GM21737 (cell line): ENCODE data around the gene CALY.

ENCODE experiments used
- ATAC-seq: cut with Tn5 transposase; IDR thresholded peaks from one replicate; pipeline ENCODE4 v1.9.1; 2021; ENCODE audit warnings: mild to moderate bottlenecking, moderate library complexity; ENCODE audit not compliant: unreplicated experiment

CALY gene

DNA sequence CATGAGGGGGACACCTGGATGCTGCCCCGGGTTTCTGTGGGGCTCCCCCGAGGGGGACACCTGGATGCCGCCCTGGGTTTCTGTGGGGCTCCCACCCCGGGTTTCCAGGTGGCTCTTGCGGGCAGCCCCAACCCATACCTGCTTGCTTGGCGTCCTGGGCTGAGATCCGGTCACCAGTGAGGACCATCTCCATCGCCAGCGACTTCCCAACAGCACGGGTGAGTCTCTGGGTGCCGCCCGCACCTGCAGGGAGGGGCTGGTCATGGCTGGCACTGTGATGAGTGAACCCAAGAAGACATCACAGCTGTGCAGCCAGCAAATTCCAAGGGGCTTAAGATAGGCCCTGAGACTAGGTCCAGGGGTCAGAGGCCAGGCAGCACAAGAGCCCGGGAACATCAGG lies 30.1 kb upstream of the CALY start:
- no peak for ATAC-seq

DNA sequence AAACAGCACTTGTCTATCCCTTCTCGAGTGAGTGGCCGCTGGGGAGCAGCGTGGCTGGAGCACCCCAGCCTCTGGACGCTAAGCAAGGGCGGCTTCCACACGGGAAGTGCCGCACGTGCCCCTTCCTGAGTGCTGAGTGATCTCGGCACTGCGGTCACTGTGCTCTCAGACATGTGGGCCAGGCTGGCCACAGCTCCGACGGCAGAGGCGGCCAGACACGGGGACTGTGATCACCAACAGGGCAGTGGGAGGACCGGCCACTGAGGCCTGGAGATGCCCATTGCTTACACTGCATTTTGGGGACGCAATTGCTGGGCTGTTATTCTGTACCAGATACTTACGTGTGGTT lies 29.4 kb upstream of the CALY start:
- ATAC-seq = no peak

DNA sequence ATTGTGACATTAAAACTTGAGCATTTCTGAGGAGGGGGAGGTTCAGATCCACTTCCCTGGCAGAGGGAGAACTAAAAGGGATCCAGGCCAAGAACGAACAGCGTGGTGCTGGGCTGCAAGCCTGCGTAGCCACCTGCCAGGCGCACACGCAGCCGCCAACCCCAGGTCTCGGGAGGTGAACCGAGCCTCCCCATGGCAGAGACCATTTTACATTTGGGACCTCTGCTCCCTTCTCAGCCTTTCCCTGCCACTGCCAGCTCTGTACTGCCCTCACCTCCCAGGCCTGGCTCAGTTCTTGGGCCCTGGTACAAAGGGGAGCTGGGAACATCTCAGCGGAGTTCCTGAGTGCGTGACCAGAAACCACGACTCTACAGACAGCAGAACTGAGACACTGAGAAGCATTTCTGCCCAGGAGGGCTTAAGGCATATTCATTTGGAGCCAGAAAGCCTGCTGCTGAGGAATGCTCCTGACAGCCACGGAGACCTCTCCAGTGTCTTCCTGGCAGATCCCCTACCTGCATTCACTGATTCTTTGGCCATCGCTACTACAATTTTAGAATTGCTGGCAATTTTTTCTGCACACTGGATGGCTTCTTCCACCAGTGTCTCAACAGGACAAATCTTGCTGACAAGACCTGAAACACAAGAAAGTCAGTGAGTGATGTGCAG lies 28.9 kb upstream of the CALY start:
- no peak for ATAC-seq

DNA sequence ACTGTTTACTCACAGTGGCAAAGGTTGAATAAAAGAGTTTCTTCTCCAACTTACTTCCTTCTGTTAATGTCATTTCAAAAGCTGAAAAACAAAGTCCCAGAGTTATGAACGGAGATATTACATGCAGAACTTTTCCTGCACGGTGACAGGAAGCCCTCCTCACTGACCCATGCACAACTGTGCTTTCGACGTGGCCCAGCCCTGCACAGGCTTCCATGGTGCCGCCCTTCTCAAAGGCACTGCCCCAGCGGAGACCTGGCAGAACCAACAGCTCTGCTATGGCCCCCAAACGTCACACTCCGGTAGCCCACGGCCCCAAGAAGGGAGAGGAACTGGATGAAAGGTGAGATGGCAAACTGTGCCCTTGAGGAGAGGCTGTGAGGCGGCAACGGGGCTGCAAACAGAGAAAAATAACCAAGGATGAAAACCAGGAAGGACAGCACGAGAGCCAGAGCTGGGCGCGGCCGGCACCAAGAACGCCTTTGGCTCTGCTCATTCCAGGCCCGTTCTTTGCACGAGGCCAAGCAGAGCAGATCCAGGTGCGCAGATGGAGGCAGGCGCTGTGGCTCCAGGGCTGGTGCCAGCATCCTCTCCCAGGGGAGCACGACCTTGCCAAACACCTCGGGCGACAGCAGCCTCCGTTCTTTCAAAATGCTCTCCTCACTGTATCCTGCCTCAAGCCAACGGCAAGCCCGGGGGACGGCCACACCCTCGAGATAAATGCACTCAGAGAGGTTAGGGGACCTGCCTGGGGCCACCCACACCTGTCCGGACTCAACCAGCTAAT lies 28.1 kb upstream of the CALY start:
- ATAC-seq = no peak

DNA sequence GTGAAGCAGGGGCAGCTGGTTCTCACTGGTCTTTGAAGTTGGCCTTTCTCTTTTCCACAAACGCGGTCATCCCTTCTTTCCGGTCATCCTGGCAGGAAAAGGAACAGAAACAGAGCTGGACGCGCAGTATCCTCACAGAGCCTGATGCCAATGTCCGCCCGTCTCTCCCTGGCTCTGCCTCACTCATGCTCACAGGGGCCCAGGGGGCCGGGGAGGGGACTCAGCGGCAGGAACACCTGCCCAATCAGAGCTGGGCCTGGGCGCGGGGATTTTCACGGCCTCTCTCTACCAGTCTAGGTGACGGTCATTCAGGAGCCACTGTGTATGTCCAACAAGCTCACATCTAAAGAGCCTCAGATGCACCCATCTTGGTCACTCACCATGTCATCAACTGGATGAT lies 26.1 kb upstream of the CALY start:
- ATAC-seq = no peak

DNA sequence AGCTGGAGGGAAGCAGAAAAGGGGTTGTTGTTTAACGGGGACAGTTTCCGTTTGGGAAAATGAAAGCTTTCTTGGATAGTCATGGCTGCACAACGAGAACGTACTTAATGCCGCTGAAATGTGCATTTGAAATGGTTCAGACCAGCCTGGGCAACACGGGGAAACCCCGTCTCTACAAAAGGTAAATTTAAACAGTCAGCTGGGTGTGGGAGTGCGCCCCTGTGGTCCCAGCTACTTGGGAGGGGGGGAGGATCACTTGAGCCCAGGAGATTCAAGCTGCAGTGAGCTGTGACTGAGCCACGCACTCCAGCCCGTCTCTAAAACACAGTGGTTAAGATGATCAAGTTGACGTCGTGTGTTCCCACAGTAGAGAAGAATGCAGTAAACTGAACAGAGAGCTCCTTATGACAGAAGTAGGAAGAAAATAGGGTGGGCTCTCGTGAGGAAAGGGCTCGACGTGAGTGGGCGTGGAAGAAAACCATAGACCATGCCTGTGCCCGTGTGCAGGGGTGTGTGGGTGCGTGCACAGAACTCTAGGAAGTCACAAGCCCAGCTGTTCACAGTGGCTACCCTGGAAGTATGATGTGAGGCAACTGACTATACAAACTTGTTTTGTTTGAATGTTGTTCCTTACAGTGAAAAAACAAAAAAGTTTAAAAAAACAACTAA lies 25.2 kb upstream of the CALY start:
- ATAC-seq = no peak

DNA sequence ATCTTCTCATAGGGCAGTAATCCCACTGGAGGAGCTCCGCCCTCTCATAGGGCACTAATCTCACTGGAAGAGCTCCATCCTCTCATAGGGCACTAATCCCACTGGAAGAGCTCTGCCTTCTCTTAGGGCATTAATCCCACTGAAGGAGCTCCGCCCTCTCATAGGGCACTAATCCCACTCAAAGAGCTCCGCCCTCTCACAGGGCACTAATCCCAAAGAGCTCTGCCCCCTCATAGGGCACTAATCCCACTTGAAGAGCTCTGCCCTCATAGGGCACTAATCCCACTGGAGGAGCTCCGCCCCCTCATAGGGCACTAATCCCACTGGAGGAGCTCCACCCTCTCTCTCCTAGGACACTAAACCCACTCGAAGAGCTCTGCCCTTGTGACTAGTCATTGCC lies 24.5 kb upstream of the CALY start:
- no peak for ATAC-seq

DNA sequence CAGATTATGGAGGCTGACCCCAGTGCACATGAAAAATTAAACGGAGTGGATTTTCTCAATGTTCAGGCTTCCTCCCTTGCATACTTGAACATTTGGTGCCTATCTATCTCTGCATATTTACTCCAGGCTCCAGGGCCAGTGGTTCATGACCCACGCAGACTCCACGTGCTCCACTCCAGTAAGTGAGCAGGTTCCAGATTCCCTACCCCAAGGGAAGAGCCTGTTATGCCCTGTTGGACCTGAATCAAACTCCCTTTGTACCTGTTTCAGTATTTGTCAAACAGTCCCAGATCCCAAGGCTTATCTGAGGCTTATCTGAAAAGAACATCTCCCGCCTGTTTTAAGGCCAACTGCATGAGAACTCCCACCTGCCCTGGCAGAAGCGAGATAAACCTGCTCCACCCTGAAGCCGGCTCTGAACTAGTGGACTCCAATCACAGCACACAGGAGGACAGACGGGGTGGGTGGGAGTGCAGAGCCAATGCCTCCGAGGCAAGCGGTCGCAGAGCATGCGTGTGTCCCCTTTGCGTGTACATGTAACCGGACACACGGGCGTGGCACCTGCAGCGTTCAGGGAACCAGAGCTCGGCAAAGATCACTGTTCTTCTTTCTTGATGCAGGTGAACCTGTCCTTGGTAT lies 23.4 kb upstream of the CALY start:
- ATAC-seq = no peak

DNA sequence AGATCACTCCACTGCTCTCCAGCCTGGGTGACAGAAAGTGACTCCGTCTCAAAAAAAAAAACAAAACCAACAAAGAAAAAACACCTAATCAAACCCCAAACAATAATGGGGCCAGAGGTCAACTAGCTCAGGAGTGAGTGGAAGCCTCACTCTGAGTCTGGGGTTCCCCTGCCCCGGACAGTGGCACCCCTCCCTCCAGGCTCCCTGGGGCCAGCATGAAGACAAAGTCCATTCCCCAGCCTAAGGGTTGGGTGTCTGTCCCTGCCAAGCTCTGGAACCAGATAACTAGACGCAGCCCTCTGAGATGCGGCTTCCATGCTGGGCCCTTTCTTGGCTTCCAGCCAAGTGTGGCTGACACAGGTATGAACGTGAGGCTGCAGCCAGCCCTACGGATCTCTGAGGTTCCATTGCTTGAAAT lies 22.9 kb upstream of the CALY start:
- ATAC-seq = no peak

DNA sequence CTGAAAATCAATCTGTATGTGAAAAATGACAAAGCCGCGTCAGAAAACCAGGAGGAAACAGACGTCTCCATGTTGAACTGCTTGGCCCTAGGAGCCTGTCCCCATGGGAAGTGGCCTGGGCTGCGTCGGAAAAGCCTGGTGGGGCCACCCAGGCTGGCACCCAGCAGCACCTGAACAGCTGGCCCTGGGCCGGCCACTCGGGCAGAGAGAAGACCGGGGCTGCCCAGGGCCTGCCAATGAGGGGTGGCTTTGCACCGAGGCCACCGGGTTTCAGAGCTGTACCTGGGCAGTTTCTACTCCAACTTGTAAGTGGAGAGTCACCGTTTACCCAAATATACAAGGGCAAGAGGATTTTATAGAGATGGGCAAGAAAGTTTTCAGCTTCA lies 22.2 kb upstream of the CALY start:
- no peak for ATAC-seq

DNA sequence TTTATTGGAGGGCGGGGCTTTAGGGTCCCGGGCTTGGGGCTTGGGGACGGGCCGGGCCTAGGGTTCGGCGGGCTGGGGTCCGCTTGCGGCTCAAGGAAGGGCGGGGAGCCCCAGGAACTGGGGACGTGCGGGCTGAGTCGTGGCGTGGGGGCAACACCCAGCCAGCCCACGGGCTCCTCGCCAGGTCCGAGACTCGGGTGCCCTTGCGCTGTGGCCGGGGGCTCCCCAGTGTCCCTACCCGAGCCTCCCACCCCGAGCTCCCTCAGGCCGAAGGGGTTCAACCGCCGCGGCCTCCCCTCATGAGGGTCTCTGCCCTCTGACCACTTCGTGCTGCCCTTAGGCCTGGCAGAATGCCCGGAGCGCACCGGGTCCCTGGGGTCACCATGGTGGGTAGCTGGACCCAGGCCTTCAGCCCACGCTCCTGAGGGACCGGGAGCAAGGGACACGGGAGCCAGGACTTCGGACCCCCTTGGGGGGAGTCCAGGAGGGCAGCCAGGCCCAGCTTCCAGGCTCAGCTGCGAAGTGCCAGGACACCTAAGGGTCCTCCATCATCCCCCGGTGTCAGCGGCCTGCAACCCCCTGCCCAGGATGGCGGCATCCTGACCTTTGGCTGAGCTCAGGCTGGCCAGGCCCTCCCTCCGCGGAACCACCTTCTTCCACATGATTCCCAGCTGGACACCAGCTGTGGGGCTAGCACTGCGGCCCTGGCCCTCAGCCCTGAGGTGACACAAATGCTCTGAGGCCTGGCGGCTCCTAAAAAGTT lies 21.6 kb upstream of the CALY start:
- ATAC-seq = no peak

DNA sequence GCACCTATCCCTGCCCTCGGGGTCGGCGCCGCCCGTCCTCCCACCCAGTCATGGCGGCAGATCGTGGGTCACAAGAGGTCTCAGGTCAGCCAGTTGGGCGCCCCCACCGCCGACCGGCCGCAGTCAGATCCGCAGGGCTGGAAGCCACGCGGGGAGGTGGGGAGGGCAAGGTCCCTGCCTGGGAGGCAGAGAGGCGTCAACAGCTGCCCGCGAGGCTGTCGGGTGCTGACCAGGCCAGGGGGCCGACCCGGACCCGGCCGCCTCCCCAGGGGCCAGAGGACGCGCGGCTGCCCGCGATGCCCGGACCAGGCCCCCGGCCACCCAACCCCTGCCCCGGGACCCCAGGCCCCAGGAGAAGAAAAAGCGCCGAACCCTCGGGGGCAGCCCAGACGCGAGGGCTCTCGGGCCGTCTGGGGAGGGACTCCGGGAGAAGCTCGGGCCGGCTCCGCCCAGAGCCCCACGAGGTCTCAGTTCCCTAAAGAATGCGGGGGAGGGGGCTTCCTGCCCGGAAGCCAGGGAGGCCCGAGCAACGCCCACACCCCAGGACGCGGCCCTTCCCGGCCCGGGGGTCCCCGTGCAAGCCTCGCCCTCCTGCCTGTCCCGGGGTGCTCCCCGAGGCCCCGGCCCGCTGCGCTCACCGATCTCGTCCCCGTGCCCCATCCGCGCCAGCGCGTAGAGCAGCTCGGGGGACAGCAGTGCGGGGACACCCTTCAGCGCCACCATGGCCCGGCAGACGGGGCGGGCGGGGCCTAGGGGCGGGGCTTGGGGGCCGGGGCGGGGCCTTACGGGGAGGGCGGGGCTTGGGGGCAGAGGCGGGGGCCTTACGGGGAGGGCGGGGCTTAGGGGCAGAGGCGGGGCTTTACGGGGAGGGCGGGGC lies 20.8 kb upstream of the CALY start, which contains the start of gene FUOM:
FUOM (minus strand) TSS at position 735 of the 877 bp plus-strand sequence; CDS start at position 723, 12 bp downstream.
- ATAC-seq = peak; percentile 63

DNA sequence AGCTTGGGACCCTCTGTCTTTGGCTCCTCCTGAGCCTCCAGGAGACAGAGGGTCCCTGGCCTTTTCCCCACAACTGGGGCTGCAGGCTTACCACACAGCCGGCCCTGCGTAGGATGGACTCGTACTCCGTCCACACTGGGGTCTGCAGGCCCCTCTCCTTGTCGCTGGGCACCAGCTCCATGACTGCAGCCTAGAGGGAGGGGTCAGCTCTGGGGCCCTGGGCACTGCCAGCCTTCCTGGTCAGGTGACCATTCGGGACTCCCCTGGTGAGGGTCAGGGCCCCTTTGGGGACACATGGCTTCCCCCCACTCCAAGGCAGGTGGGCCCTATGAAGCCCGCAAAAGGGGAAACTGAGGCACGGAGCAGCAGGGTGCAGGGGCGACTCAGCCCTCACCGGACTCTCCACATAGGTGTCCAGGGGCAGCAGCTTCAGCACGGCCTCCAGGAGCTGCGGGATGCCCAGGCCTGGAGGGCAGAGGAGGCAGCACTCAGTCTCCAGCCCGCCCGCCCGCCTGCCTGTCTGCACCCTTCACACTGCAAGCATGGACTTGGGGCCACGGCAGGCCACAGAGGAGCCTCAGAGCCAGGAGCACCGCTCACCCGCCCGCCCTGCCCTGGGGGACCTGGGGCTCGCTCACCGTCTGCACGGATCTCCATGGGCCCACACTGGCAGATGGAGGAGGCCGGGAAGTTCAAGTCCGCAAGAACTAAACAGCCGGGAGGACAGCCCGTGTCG lies 20.0 kb upstream of the CALY start:
- ATAC-seq = no peak

DNA sequence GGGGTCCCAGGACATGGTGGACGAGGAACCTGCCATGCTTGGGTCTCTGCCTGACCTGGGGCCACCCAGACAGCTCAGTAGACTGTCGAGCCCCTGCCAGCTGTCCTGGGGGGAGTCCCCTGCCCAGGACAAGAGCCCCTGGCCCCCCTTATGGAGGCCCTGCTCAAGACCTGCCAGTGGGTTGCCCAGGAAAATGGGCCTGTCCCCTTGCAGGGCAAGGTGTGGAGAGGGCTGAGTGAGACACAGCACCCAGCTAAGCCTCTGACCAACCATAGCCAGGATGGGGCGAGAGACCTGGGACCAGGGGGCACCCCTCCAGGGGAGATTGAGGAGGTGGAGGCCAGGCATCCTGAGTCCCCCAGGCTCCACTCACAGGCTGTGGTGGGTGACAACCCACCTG lies 19.3 kb upstream of the CALY start:
- no peak for ATAC-seq

DNA sequence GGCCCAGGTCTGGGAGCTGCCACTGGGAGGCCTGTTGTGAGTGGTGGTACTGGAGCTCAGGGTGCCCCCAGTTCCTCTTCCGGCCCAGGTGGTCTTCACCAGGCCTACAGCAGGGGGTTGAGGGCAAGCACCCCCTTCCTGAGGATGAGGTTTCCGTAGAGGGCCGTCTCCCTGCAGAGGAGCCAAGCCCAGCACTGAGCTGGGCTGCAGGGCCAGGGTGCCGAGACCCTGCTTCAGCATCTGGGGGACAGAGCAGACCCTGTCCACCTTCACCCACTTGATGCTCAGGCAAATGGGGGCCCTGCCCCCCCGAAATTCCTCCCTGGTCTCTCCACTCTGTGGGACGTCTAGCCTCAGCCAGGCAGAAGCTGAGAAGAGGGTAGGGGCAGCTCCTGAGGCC lies 18.6 kb upstream of the CALY start:
- no peak for ATAC-seq

DNA sequence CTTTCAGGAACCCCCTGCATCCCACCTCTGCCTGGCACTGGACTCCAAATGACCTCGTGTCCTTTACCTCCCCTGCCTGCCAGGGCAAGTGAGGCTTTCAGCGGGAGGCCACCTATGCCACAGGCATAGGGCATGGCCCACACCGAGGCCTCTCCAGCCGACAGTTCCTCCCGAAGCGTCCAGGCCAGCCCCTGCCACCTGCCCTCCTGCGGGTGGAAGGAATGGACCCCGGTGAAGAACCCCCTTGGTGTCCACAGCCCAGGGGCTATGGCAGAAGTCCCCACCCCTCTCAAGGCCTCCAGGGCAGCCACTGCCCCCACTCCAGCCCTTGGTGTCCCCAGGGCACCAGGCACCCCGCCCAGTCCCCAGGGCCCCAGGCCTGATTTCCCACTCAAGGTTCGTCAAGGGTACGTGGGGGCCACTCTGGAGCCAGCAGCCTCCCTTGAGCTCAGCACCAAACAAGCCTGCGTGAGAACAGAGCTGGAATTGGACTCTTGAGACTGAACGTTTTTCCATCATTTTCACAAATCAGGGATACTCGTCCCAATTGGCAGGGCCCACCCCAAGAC lies 18.1 kb upstream of the CALY start:
- no peak for ATAC-seq

DNA sequence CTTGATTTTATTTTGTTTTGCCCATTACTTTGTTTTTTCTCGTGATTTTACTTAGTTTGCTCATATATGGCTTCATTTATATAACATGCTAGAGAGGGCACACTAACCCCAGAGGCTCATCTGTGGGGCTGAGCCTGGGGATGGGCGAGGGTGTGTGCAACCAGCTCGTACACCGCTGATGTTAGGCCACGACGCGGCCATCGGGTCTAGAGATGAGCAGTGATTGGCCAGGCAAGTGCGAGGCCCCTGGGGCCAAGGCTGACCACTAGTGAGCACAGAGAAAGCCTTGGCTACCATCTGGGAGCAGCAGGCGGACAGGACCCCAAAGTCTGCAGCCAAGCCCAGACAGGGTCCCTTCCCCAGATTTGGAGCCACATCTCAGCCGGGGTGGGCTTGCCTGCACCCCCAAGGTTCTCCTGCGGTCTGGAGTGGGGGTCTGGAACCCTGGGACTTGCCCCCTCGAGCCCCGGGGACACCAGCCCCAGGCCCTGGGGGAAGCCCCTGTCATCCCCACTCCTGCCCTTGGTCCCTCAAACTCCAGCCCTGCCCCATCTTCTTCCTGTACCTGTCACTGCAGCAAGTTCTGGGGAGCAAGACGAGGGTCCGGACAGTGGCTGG lies 17.4 kb upstream of the CALY start:
- no peak for ATAC-seq

DNA sequence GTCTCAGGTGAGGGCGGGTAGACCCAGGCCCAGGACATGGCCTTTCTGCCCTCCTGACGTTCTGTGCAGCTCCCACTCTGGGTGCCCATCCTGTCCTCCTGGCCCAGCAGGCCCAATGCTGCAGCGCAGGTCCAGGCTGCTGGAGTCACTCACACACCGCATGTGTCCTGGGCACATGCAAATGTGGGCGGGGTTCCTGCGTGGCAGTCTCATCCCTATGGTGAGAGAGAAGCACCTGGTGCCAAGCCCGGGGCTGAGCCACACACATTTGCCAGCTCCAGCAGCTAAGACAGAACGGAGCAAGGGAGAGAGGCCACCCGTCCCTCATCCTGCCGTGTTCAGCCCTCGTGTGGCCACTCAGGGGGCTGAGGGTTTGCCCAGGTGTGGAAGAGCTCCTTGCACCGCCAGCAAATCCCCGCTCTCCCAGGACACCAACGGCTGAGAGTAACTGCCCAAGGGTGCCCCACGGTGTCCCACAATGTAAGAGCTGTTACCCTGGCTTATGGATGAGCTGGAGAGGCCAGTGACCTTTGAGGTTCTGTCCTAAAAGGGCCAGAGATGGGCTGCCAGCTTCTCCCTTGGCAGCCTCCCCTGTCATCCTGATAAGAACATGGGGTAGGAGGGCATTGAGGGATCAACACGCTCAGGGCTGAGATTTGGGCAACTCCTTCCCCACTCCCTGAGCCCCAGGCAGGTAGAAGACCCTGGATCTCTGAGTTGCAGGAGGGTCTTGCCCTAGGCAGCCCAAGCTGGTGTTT lies 16.7 kb upstream of the CALY start:
- ATAC-seq = no peak
